HCT116 (cell line): ENCODE data around the gene FMOD.
A peak's percentile ranks its signal among the peaks of the same experiment; 100 is the strongest.

Experiments
- MAX ChIP-seq: IDR thresholded peaks from 2 replicates; pipeline ENCODE4 v1.6.1; 2012
- POLR2A ChIP-seq: IDR thresholded peaks from 2 replicates; pipeline ENCODE4 v1.7.0; 2011; ENCODE audit warnings: borderline replicate concordance; ENCODE audit not compliant: insufficient read depth, insufficient read length; ENCODE audit errors: extremely low read depth
- POLR2AphosphoS5 ChIP-seq: IDR thresholded peaks from 2 replicates; pipeline ENCODE4 v1.6.1; 2011; ENCODE audit warnings: mild to moderate bottlenecking, low read depth, low read length, moderate library complexity
- ZNF274 ChIP-seq: fragments of 200-500 bp; sonication (Bioruptor generic); IDR thresholded peaks from 2 replicates; pipeline ENCODE4 v1.6.1; 2014; ENCODE audit warnings: mild to moderate bottlenecking, low read depth, low read length, inconsistent platforms
- TF ChIP-seq, protein P1 (sequence below), 3 experiments: fragments of 200-600 bp in 1 of 3; sonication (generic) in 1 of 3; IDR thresholded peaks in 2 of 3; conservative IDR thresholded peaks in 1 of 3; 2 replicates each; pipeline ENCODE4 v1.5.1; 2012 to 2017; ENCODE audit warnings: low read depth in 2 of 3, low read length in 2 of 3, antibody characterized with exemption in 1 of 3, borderline replicate concordance in 1 of 3, control low read depth in 1 of 3, mild to moderate bottlenecking in 1 of 3, mixed read lengths in 1 of 3, mixed run types in 1 of 3, moderate library complexity in 1 of 3; ENCODE audit not compliant: insufficient read depth in 1 of 3

DNA sequence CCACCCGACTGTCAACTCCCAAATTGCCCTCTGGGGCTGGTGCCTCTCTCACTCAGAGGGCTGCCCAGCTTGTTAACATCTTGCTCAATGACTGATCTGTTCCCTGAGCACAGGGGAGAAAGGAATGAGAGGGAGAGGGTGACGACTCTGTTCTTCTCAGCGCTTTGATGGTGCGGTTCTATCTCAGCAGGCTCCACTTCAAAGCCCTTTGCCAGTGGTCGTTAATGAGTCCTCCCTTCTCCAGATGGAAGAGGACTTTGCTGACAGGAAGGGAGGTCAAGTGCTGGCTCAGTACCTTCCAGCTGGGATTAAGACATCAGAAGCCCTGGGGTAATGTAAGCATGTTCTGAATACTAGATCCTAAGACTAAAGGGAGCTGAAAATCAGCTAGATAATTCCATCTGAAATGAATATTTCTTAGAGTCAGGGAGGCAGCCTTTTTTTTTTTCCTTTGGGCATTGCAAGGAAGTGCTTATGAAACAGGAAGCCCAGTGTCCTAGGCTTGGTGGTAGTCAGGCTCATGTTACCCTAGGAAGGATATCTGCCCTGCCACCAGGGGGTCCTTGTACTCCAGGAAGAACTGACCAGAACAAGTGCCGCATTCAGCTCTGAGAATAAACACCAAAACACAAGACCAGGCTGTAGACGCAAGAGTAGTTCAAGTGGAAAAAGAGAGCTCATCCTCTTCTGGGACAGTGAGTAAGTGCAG, 4.7 kb downstream of the FMOD start:
- TF ChIP-seq, protein P1, sequence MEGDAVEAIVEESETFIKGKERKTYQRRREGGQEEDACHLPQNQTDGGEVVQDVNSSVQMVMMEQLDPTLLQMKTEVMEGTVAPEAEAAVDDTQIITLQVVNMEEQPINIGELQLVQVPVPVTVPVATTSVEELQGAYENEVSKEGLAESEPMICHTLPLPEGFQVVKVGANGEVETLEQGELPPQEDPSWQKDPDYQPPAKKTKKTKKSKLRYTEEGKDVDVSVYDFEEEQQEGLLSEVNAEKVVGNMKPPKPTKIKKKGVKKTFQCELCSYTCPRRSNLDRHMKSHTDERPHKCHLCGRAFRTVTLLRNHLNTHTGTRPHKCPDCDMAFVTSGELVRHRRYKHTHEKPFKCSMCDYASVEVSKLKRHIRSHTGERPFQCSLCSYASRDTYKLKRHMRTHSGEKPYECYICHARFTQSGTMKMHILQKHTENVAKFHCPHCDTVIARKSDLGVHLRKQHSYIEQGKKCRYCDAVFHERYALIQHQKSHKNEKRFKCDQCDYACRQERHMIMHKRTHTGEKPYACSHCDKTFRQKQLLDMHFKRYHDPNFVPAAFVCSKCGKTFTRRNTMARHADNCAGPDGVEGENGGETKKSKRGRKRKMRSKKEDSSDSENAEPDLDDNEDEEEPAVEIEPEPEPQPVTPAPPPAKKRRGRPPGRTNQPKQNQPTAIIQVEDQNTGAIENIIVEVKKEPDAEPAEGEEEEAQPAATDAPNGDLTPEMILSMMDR (IDR thresholded peaks at IDR 0.05 in 2 of 3, conservative IDR thresholded peaks at IDR 0.05 in 1 of 3; ENCODE audit: borderline replicate concordance in 1 of 3, insufficient read depth in 1 of 3, low read depth in 2 of 3, low read length in 2 of 3), result peak in 2 of 3 experiments; percentile 17 to 29; a peak in 2 of 6 replicates
- no peak for TF ChIP-seq ZNF274
- no peak for TF ChIP-seq POLR2A
- TF ChIP-seq MAX, result no peak
- no peak for TF ChIP-seq POLR2AphosphoS5
